ENCODE data around the gene SPTLC3. TPM values are rescaled to one million over a fixed set of nuclear protein-coding genes. Genes with fewer than 3 reads are reported as not detected.

SPTLC3 gene
- total and polyA plus RNA-seq, 2 of the 13 experiments (the other 11 are each of a cell fraction or from before 2014, with no cell fraction given), result 20.5 to 95.6 TPM

GRCh38 chr20:13119583-13119982 lies 110.8 kb downstream of the SPTLC3 start (continued):
- TF ChIP-seq EED (CRISPR knock-in tag; IDR thresholded peaks at IDR 0.05) (no peak), ZNF33A (CRISPR knock-in tag; IDR thresholded peaks at IDR 0.05; ENCODE audit: borderline replicate concordance) (no peak), IRF2 (CRISPR knock-in tag; IDR thresholded peaks at IDR 0.05) (peak; percentile 62; the same call in 1 of the 2 replicates), MLXIP (CRISPR knock-in tag; IDR thresholded peaks at IDR 0.05; ENCODE audit: borderline replicate concordance) (no peak), XBP1 (CRISPR knock-in tag; IDR thresholded peaks at IDR 0.05) (no peak), GPN1 (CRISPR knock-in tag; IDR thresholded peaks at IDR 0.05; ENCODE audit: borderline replicate concordance) (no peak), SSRP1 (CRISPR knock-in tag; IDR thresholded peaks at IDR 0.05) (no peak), ZNF282 (IDR thresholded peaks at IDR 0.05; ENCODE audit: partially characterized antibody) (no peak), MIER2 (CRISPR knock-in tag; IDR thresholded peaks at IDR 0.05) (no peak), BRD4 (CRISPR knock-in tag; IDR thresholded peaks at IDR 0.05) (no peak), ATF1 (CRISPR knock-in tag; IDR thresholded peaks at IDR 0.05) (no peak), FOXA3 (CRISPR knock-in tag; IDR thresholded peaks at IDR 0.05) (peak; percentile 89), CHD4 (IDR thresholded peaks at IDR 0.05; ENCODE audit: borderline replicate concordance, low read length) (no peak), ZNF567 (CRISPR knock-in tag; IDR thresholded peaks at IDR 0.05; ENCODE audit: borderline replicate concordance) (no peak), ZNF468 (CRISPR knock-in tag; IDR thresholded peaks at IDR 0.05) (no peak), POLR2G (IDR thresholded peaks at IDR 0.05; ENCODE audit: low read depth, low read length) (no peak), ZBTB7B (CRISPR knock-in tag; IDR thresholded peaks at IDR 0.05) (0 out of 2 replicates have a peak, but pooled peaks have one; percentile 32), LCORL (IDR thresholded peaks at IDR 0.05) (no peak), LCORL (CRISPR knock-in tag; IDR thresholded peaks at IDR 0.05) (no peak), HOXA9 (CRISPR knock-in tag; IDR thresholded peaks at IDR 0.05; ENCODE audit: borderline replicate concordance) (no peak), RARA (CRISPR knock-in tag; IDR thresholded peaks at IDR 0.05) (no peak), MAFF (IDR thresholded peaks at IDR 0.05; ENCODE audit: low read depth, low read length) (no peak), ZEB1 (IDR thresholded peaks at IDR 0.05; ENCODE audit: insufficient replicate concordance, low read depth) (no peak), ZNF343 (CRISPR knock-in tag; IDR thresholded peaks at IDR 0.05) (no peak), ZNF597 (CRISPR knock-in tag; IDR thresholded peaks at IDR 0.05) (no peak), BRCA1 (CRISPR knock-in tag; IDR thresholded peaks at IDR 0.05) (no peak), RFX5 (IDR thresholded peaks at IDR 0.05; ENCODE audit: low read depth, low read length) (no peak), ZFYVE20 (CRISPR knock-in tag; IDR thresholded peaks at IDR 0.05; ENCODE audit: borderline replicate concordance, low read depth) (no peak), ZNF431 (CRISPR knock-in tag; IDR thresholded peaks at IDR 0.05; ENCODE audit: borderline replicate concordance, low read depth) (no peak), ZNF781 (CRISPR knock-in tag; IDR thresholded peaks at IDR 0.05; ENCODE audit: borderline replicate concordance, not compliant biosample characterization) (no peak)
